Effector memory CD8-positive, alpha-beta T cell (primary cell): ENCODE data around the gene NME9.

Experiments used
- ATAC-seq: fragments of 150-1000 bp; cut with Tn5 transposase; replicated peaks from 2 replicates; pipeline ENCODE4 v1.10.0; 2021; ENCODE audit warnings: mild to moderate bottlenecking, moderate library complexity
- DNase-seq, 3 experiments: peaks; one replicate each; pipeline ENCODE4 v3.0.0; 2021
- H3K27ac Mint-ChIP-seq, 2 donors: one replicate each; pipeline ENCODE4 v1.8.0; 2022; ENCODE audit warnings: mild to moderate bottlenecking in 2 of 2, mixed read lengths in 2 of 2, moderate library complexity in 2 of 2
- H3K27me3 Mint-ChIP-seq, 2 donors: one replicate each; pipeline ENCODE4 v1.8.0; 2022; ENCODE audit warnings: mixed read lengths in 2 of 2
- H3K36me3 Mint-ChIP-seq: one replicate; pipeline ENCODE4 v1.8.0; 2022; ENCODE audit warnings: mild to moderate bottlenecking, moderate library complexity, mixed read lengths; ENCODE audit not compliant: insufficient read depth
- H3K4me1 Mint-ChIP-seq, 2 donors: one replicate each; pipeline ENCODE4 v1.8.0; 2022; ENCODE audit warnings: low read depth in 2 of 2, mixed read lengths in 2 of 2
- H3K4me3 Mint-ChIP-seq, 2 donors: one replicate each; pipeline ENCODE4 v1.8.0; 2022; ENCODE audit warnings: mild to moderate bottlenecking in 2 of 2, mixed read lengths in 2 of 2, moderate library complexity in 2 of 2
- H3K9me3 Mint-ChIP-seq, 2 donors: one replicate each; pipeline ENCODE4 v1.8.0; 2022; ENCODE audit warnings: mixed read lengths in 2 of 2

Gene NME9

GRCh38 chr3:138281561-138281960 lies 48.1 kb downstream of the NME9 start:
- Mint-ChIP-seq H3K27ac (no peak overlapping the region), H3K36me3 (peaks cover 8% of the 10 kb centered on the region), H3K27me3 (no peaks in the 10 kb centered on the region), H3K4me1 (peaks cover 1 to 3% of the 10 kb centered on the region in 2 donors), H3K9me3 (no peaks in the 10 kb centered on the region), H3K4me3 (no peak overlapping the region)
- ATAC-seq, result no peak
- DNase-seq, result no peak

GRCh38 chr3:138271189-138271794 lies 58.4 kb downstream of the NME9 start:
- DNase-seq (no peak), ATAC-seq (no peak)
- H3K27ac Mint-ChIP-seq, result peak overlapping the region in 1 of 2 donors; percentile 4
- no peaks in the 10 kb centered on the region for H3K9me3 Mint-ChIP-seq
- H3K4me1 Mint-ChIP-seq, result no peaks in the 10 kb centered on the region
- no peak overlapping the region for H3K4me3 Mint-ChIP-seq
- no peaks in the 10 kb centered on the region for H3K27me3 Mint-ChIP-seq
- peaks cover 42% of the 10 kb centered on the region for H3K36me3 Mint-ChIP-seq

GRCh38 chr3:138270245-138270644 lies 59.4 kb downstream of the NME9 start:
- Mint-ChIP-seq H3K27me3 (no peaks in the 10 kb centered on the region), H3K9me3 (no peaks in the 10 kb centered on the region), H3K4me1 (no peaks in the 10 kb centered on the region), H3K4me3 (no peak overlapping the region), H3K27ac (no peak overlapping the region), H3K36me3 (peaks cover 34% of the 10 kb centered on the region)
- DNase-seq, result no peak
- ATAC-seq, result no peak

- ATAC-seq, result no peak
- Mint-ChIP-seq H3K4me1 (no peaks in the 10 kb centered on the region), H3K36me3 (peaks cover 16% of the 10 kb centered on the region), H3K9me3 (no peaks in the 10 kb centered on the region), H3K27me3 (no peaks in the 10 kb centered on the region), H3K27ac (no peak overlapping the region), H3K4me3 (no peak overlapping the region)
- DNase-seq, result no peak
Observed at GRCh38 chr3:138267083-138267482, 62.6 kb downstream of the NME9 start.

- Mint-ChIP-seq H3K36me3 (peaks cover 16% of the 10 kb centered on the region), H3K27me3 (no peaks in the 10 kb centered on the region), H3K9me3 (no peaks in the 10 kb centered on the region), H3K27ac (no peak overlapping the region), H3K4me3 (no peak overlapping the region), H3K4me1 (peaks cover 3 to 4% of the 10 kb centered on the region in 2 donors)
- DNase-seq (no peak), ATAC-seq (no peak)
Observed at GRCh38 chr3:138265745-138266144, 63.9 kb downstream of the NME9 start.

- no peaks in the 10 kb centered on the region for H3K27me3 Mint-ChIP-seq
- ATAC-seq (no peak), DNase-seq (no peak)
- peaks cover 12% of the 10 kb centered on the region for H3K36me3 Mint-ChIP-seq
- no peak overlapping the region for H3K27ac Mint-ChIP-seq
- H3K9me3 Mint-ChIP-seq, result no peaks in the 10 kb centered on the region
- H3K4me3 Mint-ChIP-seq, result no peak overlapping the region
- peaks cover 3 to 5% of the 10 kb centered on the region in 2 donors for H3K4me1 Mint-ChIP-seq
Observed at GRCh38 chr3:138263104-138263503, 66.5 kb downstream of the NME9 start.

DNA sequence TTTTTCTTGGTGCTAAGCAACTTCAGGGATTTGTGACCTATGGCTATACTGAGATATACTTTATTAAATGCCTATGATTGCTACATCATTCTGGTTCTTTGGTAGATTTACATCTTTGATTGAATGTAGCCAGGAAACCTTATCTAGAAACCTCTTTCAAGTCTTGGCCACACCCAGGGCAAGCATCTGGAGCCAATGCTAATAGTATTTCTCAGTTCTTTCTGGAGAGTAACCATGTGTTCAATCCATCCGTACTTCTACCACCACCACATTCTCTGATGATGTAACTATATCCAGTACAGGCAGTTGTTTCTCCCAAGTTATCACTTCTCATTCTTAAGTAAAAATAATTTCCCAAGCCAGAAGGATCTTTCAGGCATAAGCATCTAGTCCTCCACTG lies 69.0 kb downstream of the NME9 start:
- no peaks in the 10 kb centered on the region for H3K27me3 Mint-ChIP-seq
- no peak for ATAC-seq

DNA sequence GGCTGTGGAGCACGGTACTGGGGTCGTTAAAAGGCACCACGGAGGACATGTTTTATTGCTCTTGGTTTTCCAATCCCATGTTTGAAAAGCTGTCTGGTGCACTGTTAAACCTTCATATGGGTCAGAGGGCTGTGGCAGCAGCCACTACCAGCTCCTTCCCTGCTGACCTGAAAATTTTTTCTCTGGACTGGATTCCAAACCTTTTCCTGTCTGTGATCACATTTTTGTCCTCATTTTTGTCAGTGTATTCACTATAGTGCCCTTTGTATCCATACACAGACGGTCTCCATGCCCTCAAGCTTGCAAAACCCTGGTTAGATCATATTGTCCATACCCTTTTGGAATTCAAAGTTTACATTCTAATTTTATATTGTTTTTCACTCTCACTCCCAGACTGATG lies 70.5 kb downstream of the NME9 start:
- ATAC-seq, result no peak
- H3K27me3 Mint-ChIP-seq, result no peaks in the 10 kb centered on the region
- H3K9me3 Mint-ChIP-seq, result no peaks in the 10 kb centered on the region
- H3K4me1 Mint-ChIP-seq, result peaks cover 3 to 10% of the 10 kb centered on the region in 2 donors
- DNase-seq, result no peak
- H3K36me3 Mint-ChIP-seq, result peaks cover 5% of the 10 kb centered on the region
- peak overlapping the region in 1 of 2 donors; percentile 24 for H3K27ac Mint-ChIP-seq
- no peak overlapping the region for H3K4me3 Mint-ChIP-seq

More for the DNA sequence above, 69.0 kb downstream of the NME9 start:
- no peaks in the 10 kb centered on the region for H3K9me3 Mint-ChIP-seq
- no peak overlapping the region for H3K4me3 Mint-ChIP-seq
- H3K36me3 Mint-ChIP-seq, result peaks cover 12% of the 10 kb centered on the region
- peaks cover 3 to 10% of the 10 kb centered on the region in 2 donors for H3K4me1 Mint-ChIP-seq
- peak overlapping the region in 1 of 2 donors; percentile 24 for H3K27ac Mint-ChIP-seq
- DNase-seq, result no peak

GRCh38 chr3:138257986-138258385 lies 71.7 kb downstream of the NME9 start:
- Mint-ChIP-seq H3K4me1 (peaks cover 3 to 10% of the 10 kb centered on the region in 2 donors), H3K9me3 (no peaks in the 10 kb centered on the region), H3K4me3 (no peak overlapping the region), H3K27me3 (no peaks in the 10 kb centered on the region), H3K36me3 (peaks cover 3% of the 10 kb centered on the region), H3K27ac (peak overlapping the region in 1 of 2 donors; percentile 47)
- no peak for ATAC-seq
- DNase-seq, result no peak

DNA sequence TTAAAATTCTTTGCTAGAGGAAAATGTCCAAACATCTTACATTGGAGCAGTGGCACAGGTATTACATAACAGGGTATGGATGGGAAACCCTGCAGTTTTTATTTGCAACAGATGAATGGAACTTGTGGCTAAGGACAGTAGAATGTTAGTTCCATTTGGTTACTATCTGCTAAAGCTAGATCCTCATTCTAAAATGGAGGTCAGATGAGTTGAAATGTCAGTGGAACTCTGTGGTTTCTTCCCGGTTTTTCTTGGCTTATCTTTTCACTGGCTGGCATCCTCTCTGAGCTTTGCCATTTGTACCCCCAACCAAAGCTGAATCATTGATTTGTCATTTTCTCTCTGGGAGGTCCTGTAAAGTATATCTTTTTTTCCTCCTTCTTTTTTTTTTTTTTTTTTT lies 73.6 kb downstream of the NME9 start:
- H3K4me1 Mint-ChIP-seq, result peaks cover 1 to 7% of the 10 kb centered on the region in 2 donors
- no peak for DNase-seq
- H3K9me3 Mint-ChIP-seq, result no peaks in the 10 kb centered on the region
- H3K27me3 Mint-ChIP-seq, result no peaks in the 10 kb centered on the region
- no peak overlapping the region for H3K27ac Mint-ChIP-seq
- H3K4me3 Mint-ChIP-seq, result no peak overlapping the region
- H3K36me3 Mint-ChIP-seq, result peaks cover 3% of the 10 kb centered on the region
- no peak for ATAC-seq

DNA sequence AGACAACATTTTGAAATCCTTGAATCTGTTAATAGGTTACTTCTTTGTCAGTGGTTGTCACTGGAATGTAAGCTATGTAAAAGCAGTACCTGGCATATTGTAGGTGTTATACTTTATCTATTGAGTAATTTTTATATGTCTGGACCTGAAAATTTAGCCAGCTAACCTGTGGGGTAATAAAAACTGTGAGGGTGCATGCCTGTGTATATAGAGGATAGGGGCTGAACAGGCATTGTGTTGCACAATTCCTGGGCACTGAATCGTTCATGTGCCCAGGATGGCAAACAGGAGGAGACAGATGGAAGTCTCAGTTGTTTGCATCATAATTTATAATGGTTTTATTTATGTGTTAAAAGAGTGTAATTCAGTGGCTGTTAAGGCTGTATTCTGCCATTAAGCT lies 75.4 kb downstream of the NME9 start:
- Mint-ChIP-seq H3K36me3 (peaks cover 3% of the 10 kb centered on the region), H3K4me3 (no peak overlapping the region), H3K4me1 (peaks cover 0 to 5% of the 10 kb centered on the region in 2 donors), H3K9me3 (no peaks in the 10 kb centered on the region), H3K27ac (peak overlapping the region; percentile 27 to 35), H3K27me3 (no peaks in the 10 kb centered on the region)
- DNase-seq (no peak), ATAC-seq (no peak)

- Mint-ChIP-seq H3K27me3 (no peaks in the 10 kb centered on the region), H3K36me3 (peaks cover 3% of the 10 kb centered on the region), H3K4me3 (no peak overlapping the region), H3K9me3 (no peaks in the 10 kb centered on the region), H3K4me1 (peaks cover 0 to 5% of the 10 kb centered on the region in 2 donors), H3K27ac (peak overlapping the region in 1 of 2 donors; percentile 27)
- DNase-seq (no peak), ATAC-seq (no peak)
Observed at GRCh38 chr3:138253609-138254008, 76.0 kb downstream of the NME9 start.
